T-helper 1 cell treated with Interleukin-12 subunit alpha and Interleukin-12 subunit beta and Interleukin-4 antibody, amounts not matched to agents 30 ng/mL and 1 ng/mL, for 36 hours (primary cell): ENCODE measurements around the gene EMP3. TPM values are rescaled to one million over a fixed set of nuclear protein-coding genes. Genes with fewer than 3 reads are reported as not detected.

Experiments used
- intact Hi-C: fragments of 100-400 bp; cut with micrococcal nuclease; formaldehyde crosslinking; loops from one replicate; pipeline ENCODE4 v1.15.1; 2024
- total RNA-seq: library from RNA; stranded (reverse); gene quantifications from 2 replicates; pipeline ENCODE4 v1.2.3, GENCODE V29; 2022

EMP3 gene
- total RNA-seq, 1 donor from 2014 or later, result 449 TPM

DNA sequence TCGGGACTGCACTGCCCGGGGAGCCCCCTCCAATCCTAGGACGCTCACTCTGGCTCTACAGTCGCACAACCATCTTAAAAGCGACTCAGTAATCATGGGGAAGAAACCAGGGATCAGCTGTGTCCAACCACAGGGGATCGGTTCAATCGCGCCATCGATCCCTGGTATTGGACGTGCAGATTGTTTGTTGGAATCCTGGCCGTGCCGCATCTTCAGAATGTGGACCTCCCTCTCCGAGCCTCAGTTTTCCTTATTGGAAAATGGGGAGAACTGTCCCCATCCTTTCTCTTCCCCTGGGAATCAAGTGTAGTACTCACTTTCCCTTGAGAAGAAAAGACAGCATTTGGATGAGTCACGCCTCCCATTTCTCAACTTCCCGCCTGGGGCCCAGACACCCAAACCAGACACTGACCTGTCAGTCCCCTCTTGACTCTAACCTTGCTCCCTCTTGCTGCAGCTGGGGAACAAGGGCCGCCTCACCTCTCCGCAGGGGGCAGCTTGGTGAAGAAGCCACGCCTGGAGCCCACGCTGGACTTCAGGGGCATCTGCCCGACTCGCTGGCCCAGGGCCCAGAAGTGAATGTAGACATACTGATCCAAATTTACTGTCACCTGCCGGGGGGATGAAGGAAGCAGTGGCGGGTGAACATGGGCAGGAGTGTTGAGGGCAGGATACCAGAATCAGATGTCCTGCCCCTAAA, 17.6 kb downstream of the EMP3 start:
- intact Hi-C loops, result no loop called here

DNA sequence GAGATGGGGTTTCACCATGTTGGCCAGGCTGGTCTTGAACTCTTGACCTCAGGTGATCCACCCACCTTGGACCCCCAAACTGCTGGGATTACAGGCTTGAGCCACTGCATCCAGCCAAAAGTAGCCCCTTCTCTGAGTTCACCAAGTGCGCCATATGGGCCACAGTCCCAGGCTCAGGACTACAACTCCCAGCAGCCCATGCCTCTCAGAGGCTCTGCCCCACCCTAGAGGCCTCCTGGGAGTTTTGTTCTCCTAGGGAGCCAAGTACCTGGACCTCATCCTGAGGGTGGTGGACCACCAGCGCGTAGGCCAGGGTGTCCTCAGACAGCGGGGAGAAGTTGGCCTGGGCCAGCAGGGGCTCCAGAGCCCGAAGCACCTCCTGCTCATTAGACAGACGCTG, 19.5 kb downstream of the EMP3 start:
- intact Hi-C loops, result no loop called here

DNA sequence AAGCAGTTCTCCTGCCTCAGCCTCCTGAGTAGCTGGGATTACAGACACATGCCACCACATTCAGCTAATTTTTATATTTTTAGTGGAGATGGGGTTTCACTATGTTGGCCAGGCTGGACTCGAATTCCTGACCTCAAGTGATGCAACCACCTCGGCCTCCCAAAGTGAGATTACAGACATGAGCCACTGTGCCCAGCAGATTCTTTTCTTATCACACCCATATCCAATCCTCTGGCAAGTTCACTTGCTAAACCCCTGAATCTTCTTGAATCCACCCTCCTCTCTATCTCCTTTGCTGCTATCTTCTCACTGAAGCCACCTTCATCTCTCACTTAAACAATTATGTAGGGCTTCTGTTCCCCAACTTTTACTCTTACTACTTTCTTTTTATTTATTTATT, 20.8 kb downstream of the EMP3 start:
- intact Hi-C loops, result no loop called here

DNA sequence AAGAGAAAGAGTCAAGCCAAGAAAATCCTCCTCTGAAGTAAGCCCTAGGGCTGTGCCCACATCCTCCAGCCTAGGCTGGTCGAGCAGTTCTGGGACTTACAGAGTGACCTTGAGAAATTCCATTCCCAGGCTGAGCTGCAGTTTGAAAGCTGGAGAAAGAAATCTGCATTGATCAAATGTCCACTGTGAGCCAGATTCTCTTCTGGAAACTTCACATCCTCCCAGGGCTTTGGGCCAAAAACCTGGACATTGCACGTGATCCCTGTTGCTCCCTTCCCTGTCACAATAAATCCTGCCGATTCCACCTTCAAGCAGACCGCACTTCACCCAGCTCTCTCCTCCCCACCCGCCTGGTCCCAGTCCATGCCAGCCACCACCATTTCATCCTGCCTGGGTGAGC, 22.7 kb downstream of the EMP3 start:
- intact Hi-C loops, result no loop called here

DNA sequence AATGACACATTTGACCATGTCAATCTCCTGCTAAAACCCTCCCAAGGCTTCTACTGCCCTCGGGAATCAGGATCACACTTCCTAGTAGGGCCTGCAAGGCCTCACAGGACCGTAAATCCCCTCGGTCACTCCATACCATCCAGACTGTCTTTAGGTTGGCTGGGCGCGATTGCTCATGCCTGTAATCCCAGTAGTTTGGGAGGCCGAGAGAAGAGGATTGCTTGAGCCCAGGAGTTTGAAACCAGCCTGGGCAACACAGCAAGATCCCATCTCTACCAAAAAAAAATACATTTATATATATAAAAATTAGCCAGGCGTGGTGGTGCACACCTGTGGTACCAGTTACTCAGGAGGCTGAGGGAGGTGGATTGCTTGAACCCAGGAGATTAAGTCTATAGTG, 23.4 kb downstream of the EMP3 start:
- intact Hi-C loops, result no loop called here

DNA sequence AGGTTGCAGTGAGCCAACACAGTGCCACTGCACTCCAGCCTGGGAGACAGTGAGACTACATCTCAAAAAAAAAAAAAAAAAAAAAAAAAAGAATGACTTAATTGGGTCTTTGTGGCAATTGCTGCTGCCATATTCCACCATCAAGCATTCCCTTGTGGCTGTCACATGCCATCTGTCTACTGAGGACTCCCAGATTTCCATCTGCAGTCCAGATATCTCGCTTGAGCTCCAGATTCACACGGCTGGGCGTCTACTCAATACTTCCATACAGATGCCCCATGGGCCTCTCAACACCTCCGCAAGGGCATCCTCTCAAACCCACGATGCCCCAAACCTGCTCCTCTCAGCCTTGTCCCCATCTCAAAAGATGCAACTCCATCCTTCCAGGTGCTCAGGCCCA, 25.5 kb downstream of the EMP3 start:
- intact Hi-C loops, result loop anchor here (1.0 to 2.0 kb wide), 4 partner anchors 16 to 233 kb away; a partner anchor contains a TSS

DNA sequence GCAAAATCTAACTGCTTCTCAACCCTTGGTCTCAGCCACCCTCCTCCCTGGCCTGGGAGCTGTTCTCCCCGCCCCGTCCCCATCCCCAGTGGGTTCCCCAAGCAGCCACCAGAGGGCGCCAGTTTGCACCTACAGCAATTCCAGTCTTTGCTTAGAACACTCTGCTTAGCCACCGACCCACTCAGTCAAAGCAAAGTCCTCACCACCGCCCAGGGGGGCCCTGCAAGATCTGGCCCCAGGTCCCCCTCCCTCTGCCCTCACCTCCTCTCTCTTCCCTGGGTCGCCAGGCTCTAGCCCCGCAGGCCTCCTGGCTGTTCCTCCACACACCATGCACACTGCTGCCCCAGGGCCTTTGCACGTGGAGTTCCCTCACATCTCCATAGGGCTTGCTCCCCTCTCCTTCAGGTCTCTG, 26.0 kb downstream of the EMP3 start:
- intact Hi-C loops, result loop anchor here (1.0 to 2.0 kb wide), 4 partner anchors 17 to 233 kb away; a partner anchor contains a TSS

DNA sequence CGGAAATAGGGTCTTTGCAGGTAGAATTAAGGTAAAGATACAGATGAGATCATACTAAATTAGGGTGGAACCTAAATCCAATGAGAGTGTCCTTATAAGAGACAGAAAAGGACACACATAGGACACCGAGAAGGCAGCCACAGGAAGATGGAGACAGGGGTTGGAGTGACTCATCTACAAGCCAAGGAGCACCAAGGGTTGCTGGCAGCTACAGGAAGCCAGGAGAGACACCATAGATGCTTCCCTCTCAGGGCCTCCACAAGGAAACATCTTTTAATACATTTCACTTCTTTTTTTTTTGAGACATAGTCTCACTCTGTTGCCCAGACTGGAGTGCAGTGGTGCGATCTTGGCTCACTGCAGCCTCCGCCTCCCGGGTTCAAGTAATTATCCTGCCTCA, 28.3 kb downstream of the EMP3 start:
- intact Hi-C loops, result no loop called here

DNA sequence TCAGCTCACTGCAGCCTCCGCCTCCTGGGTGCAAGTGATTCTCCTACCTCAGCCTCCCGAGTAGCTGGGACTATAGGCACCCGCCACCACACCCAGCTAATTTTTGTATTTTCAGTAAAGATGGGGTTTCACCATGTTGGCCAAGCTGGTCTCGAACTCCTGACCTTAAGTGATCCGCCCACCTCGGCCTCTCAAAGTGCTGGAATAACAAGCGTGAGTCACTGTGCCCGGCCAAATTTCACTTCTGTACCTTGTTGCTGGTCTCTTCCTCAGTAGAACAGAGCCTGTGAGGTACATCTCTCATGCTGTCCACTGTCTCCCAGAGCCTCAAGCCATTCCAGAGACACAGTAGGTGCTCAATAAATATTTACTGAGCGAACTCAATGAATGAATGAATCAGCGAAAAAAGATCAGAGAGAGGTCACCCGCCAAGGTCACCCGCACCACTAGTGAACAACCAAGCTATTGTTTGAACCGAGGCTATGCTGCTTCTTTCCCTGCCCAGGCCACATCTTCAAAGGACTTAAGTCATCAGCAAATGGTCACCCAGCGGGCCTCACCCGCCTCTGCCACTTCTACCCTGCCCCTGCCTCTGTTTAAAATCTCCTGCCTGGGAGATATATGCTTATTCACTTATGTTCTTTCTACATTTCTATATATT, 29.1 kb downstream of the EMP3 start:
- intact Hi-C loops, result no loop called here

DNA sequence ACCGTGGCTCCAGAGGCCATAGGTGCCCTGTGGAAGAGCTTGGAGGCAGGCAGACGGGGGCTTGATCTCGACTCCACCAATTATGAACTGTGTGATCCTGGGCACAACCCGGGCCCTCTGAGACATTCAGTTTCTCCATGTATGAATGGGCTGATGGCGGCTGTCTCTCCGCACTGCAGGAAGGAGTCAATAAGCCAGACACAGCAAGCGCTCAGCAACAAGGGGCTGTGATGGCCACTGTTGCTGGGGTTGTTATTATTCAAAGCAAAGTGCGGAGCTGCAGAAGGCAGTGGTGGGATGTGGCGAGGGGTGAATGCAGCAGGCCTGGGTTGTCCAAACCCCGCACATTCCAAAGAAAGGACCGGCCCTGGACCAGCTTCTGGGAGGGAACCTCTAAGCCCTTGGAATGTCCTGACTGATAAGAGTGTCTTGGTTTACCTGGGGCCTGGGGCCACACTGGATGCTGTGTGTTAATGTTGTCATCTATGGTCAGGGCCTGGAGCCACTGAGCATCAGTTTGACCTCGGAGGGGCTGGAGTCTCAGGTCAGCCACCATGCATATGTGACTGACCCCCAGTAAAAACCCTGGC, 30.1 kb downstream of the EMP3 start:
- intact Hi-C loops, result no loop called here

DNA sequence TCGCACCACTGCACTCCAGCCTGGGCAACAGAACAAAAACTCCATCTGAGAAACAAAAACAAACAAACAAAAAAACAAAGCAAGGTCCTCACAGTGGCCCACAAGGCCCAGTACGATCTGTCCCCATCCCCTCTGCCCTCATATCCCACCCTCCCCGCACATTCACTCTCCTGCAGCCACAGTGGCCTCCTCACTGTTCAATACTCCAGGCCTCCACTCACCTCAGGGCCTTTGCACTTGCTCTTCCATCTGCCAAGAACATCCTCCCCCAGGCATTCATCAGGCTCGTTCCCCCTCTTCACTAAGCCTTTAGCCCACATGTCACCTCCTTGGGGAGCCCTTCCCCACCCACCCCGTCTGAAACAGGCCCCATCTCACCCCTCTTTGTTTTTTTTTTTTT, 33.8 kb downstream of the EMP3 start:
- intact Hi-C loops, result no loop called here

DNA sequence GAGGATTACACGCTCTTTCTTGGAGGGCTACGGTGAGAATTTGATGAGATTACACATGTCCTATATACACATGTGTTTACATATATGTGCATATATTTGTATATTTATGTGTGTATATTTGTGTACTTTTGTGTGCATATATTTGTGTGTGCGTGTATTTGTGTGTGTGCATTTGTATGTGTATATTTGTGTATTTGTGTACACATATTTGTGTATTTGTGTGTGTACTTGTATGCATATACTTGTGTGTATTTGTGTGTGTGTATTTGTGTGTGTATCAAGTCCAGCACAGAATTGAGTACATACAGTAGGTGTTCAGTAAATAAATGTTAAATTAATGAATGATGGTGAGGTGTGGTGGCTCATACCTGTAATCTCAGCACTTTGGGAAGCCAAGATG, 36.6 kb downstream of the EMP3 start:
- intact Hi-C loops, result loop anchor here (2.0 to 5.0 kb wide), 2 partner anchors 1087 to 1325 kb away; partner anchors contain the start of gene INAFM1

DNA sequence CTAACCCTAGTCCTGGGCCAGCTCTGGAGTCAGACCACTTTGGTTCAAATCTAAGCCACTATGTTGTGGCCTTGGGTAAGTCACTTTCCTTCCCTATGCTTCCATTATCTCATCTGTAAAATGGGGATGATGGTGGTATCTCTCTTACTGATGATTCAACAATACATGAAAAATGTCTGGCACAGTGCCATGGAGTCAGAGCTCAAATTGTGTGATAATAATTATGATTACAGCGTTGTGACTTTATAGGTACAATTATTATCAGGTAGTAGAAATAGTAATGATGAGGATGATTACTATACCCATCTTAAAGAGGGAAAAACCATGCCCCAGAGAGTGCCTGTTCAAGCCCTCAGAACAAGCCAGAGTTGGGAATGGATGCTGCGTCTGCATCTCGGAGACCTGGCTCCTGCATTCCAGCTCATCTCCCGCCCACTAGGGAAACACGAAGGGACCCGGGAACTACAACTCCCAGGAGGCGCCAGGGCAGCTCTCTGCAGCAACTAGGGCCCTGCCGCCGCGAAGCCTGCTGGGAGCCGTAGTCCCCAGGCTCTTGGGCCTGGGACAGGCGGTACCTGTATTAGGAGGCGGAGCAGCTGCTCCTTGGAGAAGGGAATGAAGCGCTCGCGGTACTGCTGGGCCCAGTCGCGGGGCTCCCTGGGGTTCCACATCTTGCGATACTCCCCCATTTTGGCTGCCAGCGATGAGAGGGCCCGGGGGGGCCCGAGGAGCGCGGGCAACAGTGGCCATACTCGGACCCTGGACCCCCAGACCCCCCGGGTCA, 37.6 kb downstream of the EMP3 start:
- intact Hi-C loops, result loop anchor here (1.0 to 5.0 kb wide), 10 partner anchors 33 to 1326 kb away; partner anchors contain the start of genes CARD8, DHX34, INAFM1 and RPL18

DNA sequence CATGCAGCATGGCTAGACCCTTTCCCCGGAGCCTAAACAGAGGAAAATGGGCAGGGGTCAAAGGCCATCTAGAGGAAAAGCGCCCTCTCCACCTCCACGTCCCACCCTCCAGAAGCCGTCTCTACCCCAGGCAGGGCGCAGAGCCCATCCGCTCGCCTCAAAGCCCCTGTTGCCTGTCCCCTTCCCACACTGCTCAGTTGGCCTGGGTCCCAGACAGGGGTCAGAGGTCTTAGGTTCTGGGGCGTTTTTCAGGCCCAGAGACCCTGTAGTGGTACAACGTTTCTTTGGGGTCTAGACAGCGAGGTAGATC, 38.1 kb downstream of the EMP3 start:
- intact Hi-C loops, result loop anchor here (1.0 to 5.0 kb wide), 10 partner anchors 33 to 1326 kb away; partner anchors contain the start of genes CARD8, DHX34, INAFM1 and RPL18

DNA sequence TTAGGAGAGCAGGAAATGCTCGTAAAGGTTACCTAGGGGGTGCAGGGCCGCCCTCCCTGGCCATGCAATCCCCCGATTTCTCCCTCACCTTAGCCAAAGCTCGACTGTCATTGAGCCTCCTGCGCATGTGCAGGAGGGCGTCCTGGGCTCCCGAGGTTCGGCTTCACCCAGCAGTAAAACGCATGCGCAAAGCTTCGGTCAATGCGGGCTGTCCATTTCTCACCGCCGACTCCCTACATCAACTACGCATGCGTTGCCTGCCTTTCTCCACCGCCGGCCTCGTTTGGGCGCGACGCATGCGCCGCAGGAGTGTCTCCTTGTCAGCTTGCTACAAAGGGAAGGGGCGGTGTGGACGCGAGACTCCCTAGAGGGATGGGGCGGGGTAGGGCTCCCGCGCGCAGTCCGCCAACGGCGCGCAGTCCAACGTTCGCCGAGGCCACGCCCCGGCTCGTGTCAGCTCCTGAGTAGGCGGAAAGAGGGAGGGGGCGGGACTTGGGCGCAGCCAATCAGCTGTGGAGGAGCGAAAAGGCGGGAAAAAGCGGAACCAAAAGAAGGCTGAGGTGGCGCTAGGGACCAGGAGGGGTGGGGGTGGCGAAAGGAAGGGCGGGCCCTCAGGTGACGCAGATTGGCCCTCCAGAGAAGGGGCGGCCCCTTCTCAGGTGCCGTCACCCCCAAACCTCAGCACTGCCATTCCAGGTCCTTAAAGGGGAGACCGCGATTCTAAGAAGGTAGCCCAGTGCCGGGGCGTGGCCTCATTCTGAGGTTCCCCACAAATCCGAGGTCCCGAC, 38.7 kb downstream of the EMP3 start, which contains the start of the genes SYNGR4 and TMEM143:
SYNGR4 (plus strand) TSS at position 558 of the 788 bp plus-strand sequence. CDS start 1,476 bp downstream, outside the sequence.
TMEM143 (minus strand) TSS at position 131 of the 788 bp plus-strand sequence; CDS start at position 111, 20 bp downstream.
- intact Hi-C loops, result loop anchor here (1.0 to 5.0 kb wide), 22 partner anchors 27 to 1327 kb away; partner anchors contain the start of genes CARD8, CYTH2, DHX34 and GRWD1

DNA sequence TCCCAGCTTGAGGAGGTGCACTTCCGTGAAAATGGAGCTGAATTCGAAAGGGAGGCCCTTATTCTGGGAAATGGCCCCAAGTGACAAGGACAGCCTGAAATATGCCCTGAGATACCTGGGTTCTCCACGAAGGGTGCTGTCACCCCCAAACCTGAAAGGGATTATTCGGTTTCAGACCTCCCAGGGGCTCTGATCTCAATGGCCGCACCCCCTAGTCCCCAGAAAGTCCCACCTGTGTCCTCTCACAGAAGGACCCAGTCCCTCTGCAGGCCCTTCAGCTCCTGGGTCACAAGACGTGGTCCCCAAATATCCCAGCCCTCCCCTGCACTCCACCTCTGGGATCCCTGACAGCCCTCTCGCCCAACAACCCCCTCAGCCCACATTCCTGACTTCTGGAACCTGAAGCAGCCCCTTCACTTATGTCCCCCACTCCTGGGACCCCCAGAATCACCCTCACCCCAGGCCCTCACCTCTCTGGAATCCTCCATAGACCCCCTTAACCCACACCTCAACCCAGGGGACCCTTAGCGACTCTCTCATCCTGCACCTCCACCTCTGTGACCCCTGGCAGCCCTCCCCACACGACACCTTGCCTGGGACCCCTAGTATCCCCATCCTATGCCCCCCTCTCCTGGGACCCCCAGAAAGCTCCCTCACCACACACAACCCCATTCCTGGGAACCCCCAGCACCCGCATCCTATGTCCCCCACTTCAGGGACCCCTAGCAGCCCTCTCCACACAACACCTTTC, 39.4 kb downstream of the EMP3 start:
- intact Hi-C loops, result loop anchor here (1.0 to 5.0 kb wide), 13 partner anchors 27 to 1327 kb away; partner anchors contain the start of genes CYTH2, GRWD1, KDELR1 and LIG1

DNA sequence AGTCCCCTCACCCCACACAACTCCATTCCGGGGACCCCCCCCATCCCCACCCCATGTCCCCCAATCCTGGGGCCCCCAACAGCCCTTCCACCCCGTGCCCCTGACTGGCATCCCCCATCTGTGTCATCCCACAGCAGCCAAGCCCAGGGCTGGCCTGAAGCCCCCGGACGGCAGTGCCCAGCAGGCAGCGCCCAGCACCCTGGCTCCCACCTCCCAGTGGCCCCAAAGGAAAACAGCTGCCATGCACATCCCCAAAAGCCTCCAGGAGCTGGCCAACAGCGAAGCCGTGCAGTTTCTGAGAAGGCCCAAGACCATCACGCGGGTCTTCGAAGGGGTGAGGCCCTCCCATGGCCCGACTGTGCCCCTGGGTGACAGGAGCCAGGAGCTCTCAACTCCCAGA, 40.2 kb downstream of the EMP3 start:
- intact Hi-C loops, result no loop called here

DNA sequence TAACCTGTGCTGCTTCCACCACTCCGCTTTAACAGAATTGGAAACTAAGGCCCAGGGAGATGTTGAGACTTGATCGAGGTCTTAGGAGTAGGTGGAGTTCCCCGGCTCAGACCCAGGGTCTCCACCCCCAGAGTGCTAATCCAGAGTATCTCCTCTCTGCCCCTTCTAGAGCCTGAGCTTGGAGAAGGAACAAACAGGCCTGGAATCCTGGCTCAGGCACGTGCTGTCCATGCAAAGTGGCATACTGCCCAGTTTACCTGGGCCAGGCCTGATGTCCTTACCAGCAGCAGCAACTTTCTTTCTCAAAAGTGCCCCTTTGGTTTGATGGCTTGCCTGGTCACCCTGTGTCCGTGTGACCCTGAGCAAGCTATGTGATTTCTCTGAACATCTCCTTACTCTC, 42.5 kb downstream of the EMP3 start:
- intact Hi-C loops, result no loop called here

DNA sequence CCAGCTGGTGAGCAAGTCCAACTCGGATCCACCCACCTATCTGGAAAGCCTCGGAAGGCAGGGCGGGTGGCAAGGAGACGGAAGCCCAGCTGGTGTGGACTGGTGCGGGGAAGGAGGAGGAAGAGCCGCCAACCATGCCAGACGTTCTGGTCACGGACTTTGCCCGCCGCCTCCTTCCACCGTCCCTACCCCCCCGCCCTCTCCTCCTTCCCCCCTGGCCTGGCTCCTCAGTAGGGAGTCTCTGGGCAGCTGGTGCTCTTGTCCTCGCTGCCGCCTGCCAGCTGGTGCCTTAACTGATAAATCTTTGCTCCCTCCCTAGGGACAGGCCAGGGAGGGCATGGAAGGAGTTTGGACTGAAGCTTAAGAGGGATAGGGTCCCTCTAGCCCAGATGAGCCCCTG, 43.6 kb downstream of the EMP3 start:
- intact Hi-C loops, result no loop called here

DNA sequence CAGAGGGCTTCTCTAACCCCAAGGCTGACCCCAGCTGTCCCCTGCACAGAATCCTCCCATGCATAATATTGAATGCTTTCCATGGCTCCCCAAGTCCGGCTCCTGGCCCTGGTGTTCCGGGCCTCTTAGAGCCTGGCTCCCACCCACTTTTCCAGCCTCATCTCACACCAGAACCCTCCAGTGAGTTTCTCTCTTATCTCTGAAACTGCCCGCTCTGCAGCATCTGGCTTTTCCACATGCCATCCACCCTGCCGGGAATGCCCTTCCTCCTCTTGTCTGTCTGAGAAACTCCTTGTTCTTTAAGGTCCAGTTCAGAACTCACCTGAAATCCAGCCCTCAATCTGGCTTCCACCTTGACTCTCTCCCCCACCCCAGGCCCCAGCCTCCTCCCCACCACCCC, 45.6 kb downstream of the EMP3 start:
- intact Hi-C loops, result no loop called here
